BE2C (cell line): ENCODE data around the gene TMPRSS13.

Experiments
- DNase-seq: peaks from one replicate; pipeline ENCODE4 v3.0.0-alpha.2; 2020
- H3K27me3 ChIP-seq: fragments of 250-450 bp; sonication (Bioruptor Pico); 2 replicates; pipeline ENCODE4 v1.5.1; 2020; ENCODE audit warnings: mild to moderate bottlenecking
- H3K36me3 ChIP-seq: fragments of 250-450 bp; sonication (Bioruptor Pico); 2 replicates; pipeline ENCODE4 v1.5.1; 2020; ENCODE audit warnings: mild to moderate bottlenecking
- H3K4me1 ChIP-seq: fragments of 250-450 bp; sonication (Bioruptor Pico); 2 replicates; pipeline ENCODE4 v1.5.1; 2020
- H3K4me3 ChIP-seq: 2 replicates; pipeline ENCODE4 v1.5.1; 2011; ENCODE audit warnings: low read depth, low read length
- H3K9me3 ChIP-seq: fragments of 250-450 bp; sonication (Bioruptor Pico); 2 replicates; pipeline ENCODE4 v1.5.1; 2020
- TF ChIP-seq, protein P1 (sequence below): IDR thresholded peaks from 2 replicates; pipeline ENCODE4 v1.5.1; 2012; ENCODE audit warnings: mild to moderate bottlenecking, low read depth, low read length

TMPRSS13 gene

DNA sequence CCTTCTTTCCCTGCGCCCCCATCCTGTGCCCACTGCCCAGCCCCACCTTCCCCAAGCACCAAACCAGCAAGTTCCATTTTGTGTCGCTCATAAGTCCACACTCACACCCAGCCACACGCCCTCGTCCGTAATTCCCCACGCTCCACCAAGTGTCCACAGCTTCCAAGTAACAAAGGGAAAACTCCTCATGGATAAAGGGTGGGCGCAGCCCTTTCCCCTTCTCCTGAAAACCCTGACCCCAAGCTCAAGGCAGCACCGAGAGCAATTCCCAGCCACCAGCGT lies 53.2 kb downstream of the TMPRSS13 start:
- H3K27me3 ChIP-seq: no peaks in the 10 kb centered on the region
- no peak for DNase-seq
- H3K4me3 ChIP-seq: peak overlapping the region; percentile 98
- TF ChIP-seq, protein P1, sequence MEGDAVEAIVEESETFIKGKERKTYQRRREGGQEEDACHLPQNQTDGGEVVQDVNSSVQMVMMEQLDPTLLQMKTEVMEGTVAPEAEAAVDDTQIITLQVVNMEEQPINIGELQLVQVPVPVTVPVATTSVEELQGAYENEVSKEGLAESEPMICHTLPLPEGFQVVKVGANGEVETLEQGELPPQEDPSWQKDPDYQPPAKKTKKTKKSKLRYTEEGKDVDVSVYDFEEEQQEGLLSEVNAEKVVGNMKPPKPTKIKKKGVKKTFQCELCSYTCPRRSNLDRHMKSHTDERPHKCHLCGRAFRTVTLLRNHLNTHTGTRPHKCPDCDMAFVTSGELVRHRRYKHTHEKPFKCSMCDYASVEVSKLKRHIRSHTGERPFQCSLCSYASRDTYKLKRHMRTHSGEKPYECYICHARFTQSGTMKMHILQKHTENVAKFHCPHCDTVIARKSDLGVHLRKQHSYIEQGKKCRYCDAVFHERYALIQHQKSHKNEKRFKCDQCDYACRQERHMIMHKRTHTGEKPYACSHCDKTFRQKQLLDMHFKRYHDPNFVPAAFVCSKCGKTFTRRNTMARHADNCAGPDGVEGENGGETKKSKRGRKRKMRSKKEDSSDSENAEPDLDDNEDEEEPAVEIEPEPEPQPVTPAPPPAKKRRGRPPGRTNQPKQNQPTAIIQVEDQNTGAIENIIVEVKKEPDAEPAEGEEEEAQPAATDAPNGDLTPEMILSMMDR: no peak
- H3K4me1 ChIP-seq: peaks cover 31% of the 10 kb centered on the region
- H3K9me3 ChIP-seq: no peaks in the 10 kb centered on the region
- H3K36me3 ChIP-seq: no peaks in the 10 kb centered on the region

DNA sequence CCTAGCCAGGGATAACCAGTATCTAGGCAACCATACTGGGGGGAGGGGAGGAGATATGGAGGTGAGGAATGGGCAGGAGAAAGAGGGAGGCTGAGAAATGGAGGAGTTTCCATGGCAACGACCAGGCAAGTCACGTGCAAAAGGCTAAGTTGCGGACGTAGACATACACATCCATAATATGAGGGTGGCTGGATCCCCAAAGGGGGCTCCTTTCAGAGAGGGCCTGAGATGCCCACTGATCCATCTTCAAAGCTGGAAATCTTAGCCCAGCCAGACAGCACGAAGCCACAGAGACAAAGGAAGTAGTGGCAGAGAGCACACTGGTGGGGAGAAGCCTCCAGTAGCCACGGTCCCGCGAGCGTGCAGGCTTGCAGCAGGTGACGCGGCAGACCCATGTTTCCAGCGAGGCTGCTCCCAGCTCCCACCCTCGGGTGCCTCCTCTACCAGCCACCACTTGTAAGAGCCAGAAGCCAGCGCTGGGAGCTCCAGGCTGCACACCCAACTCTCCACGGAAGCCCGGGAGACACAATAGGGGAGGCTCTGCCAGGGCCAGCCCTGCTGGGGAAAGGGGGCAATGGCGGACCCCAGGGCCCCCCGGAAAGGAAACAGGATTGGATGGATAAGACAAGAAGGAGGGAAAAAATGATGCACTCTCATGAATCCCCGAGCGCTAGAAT lies 53.7 kb downstream of the TMPRSS13 start:
- peak; percentile 43 for DNase-seq
- peak overlapping the region; percentile 98 for H3K4me3 ChIP-seq
- H3K27me3 ChIP-seq: no peaks in the 10 kb centered on the region

DNA sequence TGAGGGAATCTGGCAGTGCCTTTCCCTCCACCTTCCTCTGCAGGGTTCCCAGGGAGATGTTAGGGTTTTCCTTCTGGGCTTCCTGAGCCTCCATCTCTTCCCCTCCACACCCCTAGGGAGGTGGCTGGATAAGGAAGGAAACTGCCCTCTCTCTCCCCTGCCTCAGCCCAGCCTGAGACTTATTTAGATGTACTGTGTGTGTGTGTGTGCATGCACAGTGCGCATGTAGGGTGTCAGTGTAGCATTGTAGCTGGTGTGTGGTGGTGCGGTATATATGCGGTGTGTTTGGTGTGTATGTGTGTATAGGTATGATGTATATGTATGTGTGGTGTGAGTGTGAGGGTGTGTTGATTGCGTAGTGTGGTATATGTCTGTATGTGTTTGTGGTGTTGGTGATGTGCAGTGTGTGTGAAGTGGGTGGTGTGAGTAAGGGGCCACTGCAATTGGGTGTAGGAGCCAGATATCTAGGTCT lies 54.3 kb downstream of the TMPRSS13 start:
- Histone ChIP-seq H3K4me3 (peak overlapping the region; percentile 98), H3K36me3 (no peaks in the 10 kb centered on the region), H3K4me1 (peaks cover 38% of the 10 kb centered on the region), H3K27me3 (no peaks in the 10 kb centered on the region), H3K9me3 (no peaks in the 10 kb centered on the region)
- TF ChIP-seq, protein P1: no peak
- DNase-seq: no peak

More for the DNA sequence above, 53.7 kb downstream of the TMPRSS13 start:
- TF ChIP-seq, protein P1: no peak
- Histone ChIP-seq H3K4me1 (peaks cover 36% of the 10 kb centered on the region), H3K36me3 (no peaks in the 10 kb centered on the region), H3K9me3 (no peaks in the 10 kb centered on the region)

DNA sequence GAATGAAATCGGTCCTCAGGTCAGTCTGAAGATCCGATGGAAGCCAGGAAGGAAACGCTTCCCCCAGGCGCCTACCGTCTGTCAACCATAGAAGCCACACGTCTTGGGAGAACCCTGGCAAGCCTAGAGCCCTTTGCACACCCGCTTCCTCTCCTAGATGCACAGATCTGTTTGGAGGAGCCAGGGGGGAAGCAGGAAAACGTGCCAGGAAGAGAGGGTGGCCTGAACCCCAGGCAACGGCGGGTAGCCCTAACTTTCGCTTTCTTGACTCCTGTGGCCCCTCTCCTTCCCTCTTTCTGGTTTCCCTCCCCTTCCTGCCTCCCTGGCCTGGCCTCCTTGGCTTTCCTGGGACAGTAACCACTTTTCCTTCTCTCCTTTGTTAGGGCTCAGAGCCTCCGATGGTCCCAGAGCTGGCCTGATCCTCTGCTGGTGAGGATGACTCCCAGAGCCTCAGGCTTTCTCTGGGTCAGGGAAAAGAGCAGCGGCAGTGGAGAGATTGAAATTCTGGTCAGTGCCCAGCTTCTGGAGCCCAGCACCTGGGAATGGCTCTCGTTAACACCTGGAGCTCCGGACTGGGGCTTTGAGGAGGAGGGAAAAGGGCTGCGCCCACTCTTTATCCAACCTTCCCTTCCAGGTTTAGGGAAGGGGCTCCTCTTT lies 54.8 kb downstream of the TMPRSS13 start:
- H3K4me3 ChIP-seq: peak overlapping the region; percentile 98; the same call in 1 of the 2 replicates
- DNase-seq: no peak
- no peaks in the 10 kb centered on the region for H3K27me3 ChIP-seq
- TF ChIP-seq, protein P1: no peak
- H3K4me1 ChIP-seq: peaks cover 43% of the 10 kb centered on the region
- no peaks in the 10 kb centered on the region for H3K9me3 ChIP-seq
- no peaks in the 10 kb centered on the region for H3K36me3 ChIP-seq

DNA sequence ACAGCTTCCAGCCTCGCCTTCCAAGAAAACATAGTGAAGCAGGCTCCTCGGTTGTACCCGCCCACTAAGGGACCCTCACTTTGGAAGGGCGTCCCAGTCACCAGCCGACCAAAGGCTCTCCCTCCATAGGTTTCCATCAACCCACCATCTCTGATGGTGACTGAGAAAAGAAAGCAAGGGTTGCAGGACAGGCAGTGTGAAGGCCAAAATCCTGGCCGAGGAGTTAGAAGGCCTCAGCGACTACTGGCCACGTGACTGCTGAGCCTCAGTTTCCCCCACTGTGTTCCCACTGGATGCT lies 55.4 kb downstream of the TMPRSS13 start:
- Histone ChIP-seq H3K27me3 (no peaks in the 10 kb centered on the region), H3K9me3 (no peaks in the 10 kb centered on the region), H3K36me3 (no peaks in the 10 kb centered on the region), H3K4me1 (peaks cover 49% of the 10 kb centered on the region), H3K4me3 (no peak overlapping the region)
- TF ChIP-seq, protein P1: no peak
- no peak for DNase-seq
